Measurements from ENCODE around the gene TES.

TES gene

GRCh38 chr7:116166156-116166555 lies 44.2 kb upstream of the TES start:
- no peak for DNase-seq (ENCODE audit: low read depth)
- TF ChIP-seq, protein P1, sequence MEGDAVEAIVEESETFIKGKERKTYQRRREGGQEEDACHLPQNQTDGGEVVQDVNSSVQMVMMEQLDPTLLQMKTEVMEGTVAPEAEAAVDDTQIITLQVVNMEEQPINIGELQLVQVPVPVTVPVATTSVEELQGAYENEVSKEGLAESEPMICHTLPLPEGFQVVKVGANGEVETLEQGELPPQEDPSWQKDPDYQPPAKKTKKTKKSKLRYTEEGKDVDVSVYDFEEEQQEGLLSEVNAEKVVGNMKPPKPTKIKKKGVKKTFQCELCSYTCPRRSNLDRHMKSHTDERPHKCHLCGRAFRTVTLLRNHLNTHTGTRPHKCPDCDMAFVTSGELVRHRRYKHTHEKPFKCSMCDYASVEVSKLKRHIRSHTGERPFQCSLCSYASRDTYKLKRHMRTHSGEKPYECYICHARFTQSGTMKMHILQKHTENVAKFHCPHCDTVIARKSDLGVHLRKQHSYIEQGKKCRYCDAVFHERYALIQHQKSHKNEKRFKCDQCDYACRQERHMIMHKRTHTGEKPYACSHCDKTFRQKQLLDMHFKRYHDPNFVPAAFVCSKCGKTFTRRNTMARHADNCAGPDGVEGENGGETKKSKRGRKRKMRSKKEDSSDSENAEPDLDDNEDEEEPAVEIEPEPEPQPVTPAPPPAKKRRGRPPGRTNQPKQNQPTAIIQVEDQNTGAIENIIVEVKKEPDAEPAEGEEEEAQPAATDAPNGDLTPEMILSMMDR (IDR thresholded peaks at IDR 0.05; ENCODE audit: control insufficient read depth, insufficient read depth, low read depth, low read length, missing control alignments) = no peak
- H3K4me3 ChIP-seq (ENCODE audit: control insufficient read depth, low read depth, low read length) = no peak overlapping the region

- TF ChIP-seq, protein P1 (IDR thresholded peaks at IDR 0.05; ENCODE audit: control insufficient read depth, insufficient read depth, low read depth, low read length, missing control alignments) = no peak
- H3K4me3 ChIP-seq (ENCODE audit: control insufficient read depth, low read depth, low read length) = no peak overlapping the region
- DNase-seq (ENCODE audit: low read depth) = no peak
Measured at GRCh38 chr7:116167177-116167576, 43.2 kb upstream of the TES start.

- no peak overlapping the region for H3K4me3 ChIP-seq (ENCODE audit: control insufficient read depth, low read depth, low read length)
- no peak for DNase-seq (ENCODE audit: low read depth)
- TF ChIP-seq, protein P1 (IDR thresholded peaks at IDR 0.05; ENCODE audit: control insufficient read depth, insufficient read depth, low read depth, low read length, missing control alignments) = no peak
Measured at GRCh38 chr7:116169060-116169459, 41.3 kb upstream of the TES start.

GRCh38 chr7:116170180-116170579 lies 40.2 kb upstream of the TES start:
- TF ChIP-seq, protein P1 (IDR thresholded peaks at IDR 0.05; ENCODE audit: control insufficient read depth, insufficient read depth, low read depth, low read length, missing control alignments) = no peak
- DNase-seq (ENCODE audit: low read depth) = no peak
- H3K4me3 ChIP-seq (ENCODE audit: control insufficient read depth, low read depth, low read length) = no peak overlapping the region

DNA sequence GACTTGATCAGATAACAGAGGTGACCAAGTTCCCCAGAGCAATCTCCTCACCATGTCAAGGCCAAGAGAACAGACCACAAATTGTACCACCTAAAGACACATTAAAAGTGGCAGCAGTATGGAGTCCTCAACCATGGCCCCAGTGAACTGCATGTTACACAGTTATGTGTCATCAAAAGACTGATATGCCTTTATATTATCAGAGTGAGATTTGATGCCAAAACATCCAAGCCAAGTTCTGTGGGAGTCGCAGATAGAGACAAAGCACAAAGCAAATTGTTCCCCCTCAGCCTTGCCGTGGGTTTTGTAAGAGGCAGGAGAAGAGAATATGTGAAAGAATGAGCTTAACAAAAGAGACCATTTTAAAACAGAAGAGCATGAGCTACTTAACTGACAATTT lies 39.2 kb upstream of the TES start:
- TF ChIP-seq, protein P1 (IDR thresholded peaks at IDR 0.05; ENCODE audit: control insufficient read depth, insufficient read depth, low read depth, low read length, missing control alignments) = no peak
- no peak overlapping the region for H3K4me3 ChIP-seq (ENCODE audit: control insufficient read depth, low read depth, low read length)
- DNase-seq (ENCODE audit: low read depth) = no peak

DNA sequence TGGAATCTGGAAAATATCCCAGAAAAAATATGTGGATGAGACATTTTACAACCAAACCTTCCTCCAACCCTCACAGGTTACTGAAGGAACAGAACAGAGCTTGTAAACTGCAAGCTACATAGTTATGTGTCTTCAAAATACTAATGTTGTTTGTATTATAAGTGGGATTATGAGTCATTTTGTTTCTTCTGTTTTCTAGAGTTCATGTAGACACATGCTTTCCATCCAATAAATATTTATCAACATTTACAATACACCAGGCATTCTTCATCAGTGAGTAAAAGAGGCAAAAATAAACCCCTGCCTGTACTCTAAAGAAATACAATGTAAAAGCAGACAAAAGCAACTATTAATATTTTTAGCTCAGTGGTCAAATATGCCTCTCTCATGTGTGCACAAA lies 38.0 kb upstream of the TES start:
- no peak overlapping the region for H3K4me3 ChIP-seq (ENCODE audit: control insufficient read depth, low read depth, low read length)
- TF ChIP-seq, protein P1 (IDR thresholded peaks at IDR 0.05; ENCODE audit: control insufficient read depth, insufficient read depth, low read depth, low read length, missing control alignments) = no peak
- no peak for DNase-seq (ENCODE audit: low read depth)
